Activated CD4-positive, alpha-beta T cell treated with anti-CD3 and anti-CD28 coated beads, Interleukin-2, amount 50 U/mL, for 4 hours (primary cell): Measurements from ENCODE around the gene OR3A1.
"Not testable (repeated sequence)": the region's sequence is repeated elsewhere in the genome, so short reads cannot be mapped to it uniquely, and the experiment has no call there.

Experiments
- DNase-seq, 2 experiments: peaks; one replicate each; pipeline ENCODE4 v3.0.0-alpha.2; 2020

The OR3A1 gene

GRCh38 chr17:3298260-3298659 is at the start of gene OR3A1:
TSS of gene OR3A1 (minus strand) at chr17:3298360. CDS start at chr17:3292582, 5,778 bp downstream.
- no peak for DNase-seq

- DNase-seq, result not testable (repeated sequence)
Observed at GRCh38 chr17:3342782-3343181, 44.6 kb upstream of the OR3A1 start.

- DNase-seq, result no peak
Observed at GRCh38 chr17:3335876-3336275, 37.7 kb upstream of the OR3A1 start.

GRCh38 chr17:3318336-3318735 is 20.2 kb upstream of the OR3A1 start:
- no peak for DNase-seq

- DNase-seq, result no peak
Observed at GRCh38 chr17:3316836-3317235, 18.7 kb upstream of the OR3A1 start.

- no peak for DNase-seq
Observed at GRCh38 chr17:3308603-3309002, 10.4 kb upstream of the OR3A1 start.

GRCh38 chr17:3295632-3296031 is 2.5 kb downstream of the OR3A1 start:
- no peak for DNase-seq

GRCh38 chr17:3293548-3293947 is 4.6 kb downstream of the OR3A1 start:
- DNase-seq, result not testable (repeated sequence)

- no peak for DNase-seq
Observed at GRCh38 chr17:3282901-3283300, 15.3 kb downstream of the OR3A1 start.

- no peak for DNase-seq
Observed at GRCh38 chr17:3276126-3276525, 22.0 kb downstream of the OR3A1 start.

- DNase-seq, result no peak
Observed at GRCh38 chr17:3271072-3271848, 26.9 kb downstream of the OR3A1 start.

- no peak for DNase-seq
Observed at GRCh38 chr17:3260600-3260999, 37.6 kb downstream of the OR3A1 start.

GRCh38 chr17:3260163-3260562 is 38.0 kb downstream of the OR3A1 start:
- no peak for DNase-seq

GRCh38 chr17:3256575-3256974 is 41.6 kb downstream of the OR3A1 start:
- DNase-seq, result no peak

GRCh38 chr17:3249013-3249412 is 49.1 kb downstream of the OR3A1 start:
- DNase-seq, result not testable (repeated sequence)

GRCh38 chr17:3244841-3245240 is 53.3 kb downstream of the OR3A1 start:
- not testable (repeated sequence) for DNase-seq

- DNase-seq, result not testable (repeated sequence)
Observed at GRCh38 chr17:3241044-3241443, 57.1 kb downstream of the OR3A1 start.
